RWPE1 (cell line): ENCODE data around the gene KCND3.

Experiments used
- CTCF ChIA-PET: fragments of 350-600 bp; sonication (Branson Sonifier 250); formaldehyde crosslinking; extraction: SDS; loops from one replicate; lab custom pipeline; 2021; lab: Yijun Ruan, JAX
- POLR2A ChIA-PET: fragments of 400-600 bp; formaldehyde crosslinking; extraction: SDS; loops from one replicate; lab custom pipeline; 2020; ENCODE audit warnings: antibody characterized with exemption; ENCODE audit not compliant: low non-redundant PET; lab: Yijun Ruan, JAX
- DNase-seq: peaks from one replicate; pipeline ENCODE4 v3.0.0; 2012; ENCODE audit warnings: low spot score
- H3K27ac ChIP-seq: fragments of 450-650 bp; 2 replicates; pipeline ENCODE4 v1.5.1; 2017
- TF ChIP-seq, protein P1 (sequence below): fragments of 450-650 bp; conservative IDR thresholded peaks from 2 replicates; pipeline ENCODE4 v1.5.1; 2017; ENCODE audit warnings: low read depth, mild to moderate bottlenecking

Gene KCND3

DNA sequence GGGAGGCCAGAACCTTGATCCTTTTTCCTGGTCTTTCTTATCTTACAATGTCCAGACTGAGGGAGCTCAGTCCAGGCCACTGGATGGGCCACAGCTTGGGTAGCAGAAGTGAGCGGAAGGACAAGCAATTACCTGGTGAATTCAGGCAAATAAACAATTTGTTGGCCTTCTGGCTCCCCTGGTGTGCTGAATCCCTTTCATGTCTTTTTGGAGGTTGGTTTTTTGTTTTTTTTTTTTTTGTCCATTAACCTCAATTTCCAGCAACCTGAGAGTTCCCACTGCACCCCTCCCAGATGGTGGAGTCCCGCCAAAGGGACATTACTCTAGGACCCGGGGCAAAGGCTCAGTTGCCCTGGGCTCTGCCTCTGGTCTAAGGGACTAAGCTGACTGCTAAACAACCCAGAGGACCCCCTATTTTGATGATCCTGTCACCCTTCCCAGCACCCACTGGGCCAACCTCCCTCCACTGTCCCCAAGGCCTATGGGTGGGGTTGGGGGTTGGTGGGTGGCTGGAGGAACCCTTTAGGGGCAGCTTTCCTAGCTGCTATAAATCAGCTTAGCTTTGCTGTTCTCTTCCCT is 85.5 kb downstream of the KCND3 start:
- CTCF ChIA-PET: no interaction called here
- H3K27ac ChIP-seq: no peak overlapping the region
- POLR2A ChIA-PET: no interaction called here

DNA sequence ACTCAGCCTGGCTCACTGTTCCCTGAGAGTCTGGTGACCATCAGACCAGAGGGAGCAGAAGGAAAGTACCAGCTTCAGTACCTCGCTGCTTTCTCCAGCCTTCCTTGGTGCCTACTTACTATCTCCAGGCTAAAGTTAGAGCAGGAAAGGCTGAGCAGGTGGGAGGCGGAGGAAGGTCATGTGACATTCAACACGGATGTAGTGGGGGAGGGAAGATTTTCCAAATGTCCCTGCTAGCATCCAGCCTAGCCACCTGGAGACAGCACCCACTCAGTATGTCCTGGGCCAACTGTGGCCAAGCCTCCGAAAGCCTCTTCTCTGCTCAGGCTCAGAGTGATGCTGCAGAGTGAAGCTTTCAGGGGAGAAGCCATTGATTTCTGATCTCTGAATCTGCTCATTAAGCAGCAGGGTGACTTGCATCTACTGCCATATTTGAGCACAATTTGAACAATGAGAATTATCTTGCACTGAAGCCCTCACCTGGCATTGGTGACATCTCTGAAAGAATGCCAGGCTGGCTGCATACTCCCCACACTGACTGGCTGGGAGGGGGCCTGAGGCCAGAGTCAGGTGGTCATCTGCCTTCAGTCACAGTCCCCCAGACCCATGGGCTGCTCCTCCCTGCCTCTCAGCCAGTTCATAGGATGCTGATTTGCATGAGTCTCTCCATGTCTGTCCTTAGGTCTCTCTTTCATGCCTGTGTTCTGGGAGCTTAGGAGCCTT is 86.2 kb downstream of the KCND3 start:
- TF ChIP-seq, protein P1, sequence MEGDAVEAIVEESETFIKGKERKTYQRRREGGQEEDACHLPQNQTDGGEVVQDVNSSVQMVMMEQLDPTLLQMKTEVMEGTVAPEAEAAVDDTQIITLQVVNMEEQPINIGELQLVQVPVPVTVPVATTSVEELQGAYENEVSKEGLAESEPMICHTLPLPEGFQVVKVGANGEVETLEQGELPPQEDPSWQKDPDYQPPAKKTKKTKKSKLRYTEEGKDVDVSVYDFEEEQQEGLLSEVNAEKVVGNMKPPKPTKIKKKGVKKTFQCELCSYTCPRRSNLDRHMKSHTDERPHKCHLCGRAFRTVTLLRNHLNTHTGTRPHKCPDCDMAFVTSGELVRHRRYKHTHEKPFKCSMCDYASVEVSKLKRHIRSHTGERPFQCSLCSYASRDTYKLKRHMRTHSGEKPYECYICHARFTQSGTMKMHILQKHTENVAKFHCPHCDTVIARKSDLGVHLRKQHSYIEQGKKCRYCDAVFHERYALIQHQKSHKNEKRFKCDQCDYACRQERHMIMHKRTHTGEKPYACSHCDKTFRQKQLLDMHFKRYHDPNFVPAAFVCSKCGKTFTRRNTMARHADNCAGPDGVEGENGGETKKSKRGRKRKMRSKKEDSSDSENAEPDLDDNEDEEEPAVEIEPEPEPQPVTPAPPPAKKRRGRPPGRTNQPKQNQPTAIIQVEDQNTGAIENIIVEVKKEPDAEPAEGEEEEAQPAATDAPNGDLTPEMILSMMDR: no peak
- no peak for DNase-seq
- ChIA-PET POLR2A (no interaction called here), CTCF (interaction anchor here (1.0 kb wide), 1 partner anchor 30 kb away, joined by 5 read pairs; no protein-coding TSS in a partner anchor)
- no peak overlapping the region for H3K27ac ChIP-seq

More for the DNA sequence above, 85.5 kb downstream of the KCND3 start:
- TF ChIP-seq, protein P1: no peak
- DNase-seq: no peak

DNA sequence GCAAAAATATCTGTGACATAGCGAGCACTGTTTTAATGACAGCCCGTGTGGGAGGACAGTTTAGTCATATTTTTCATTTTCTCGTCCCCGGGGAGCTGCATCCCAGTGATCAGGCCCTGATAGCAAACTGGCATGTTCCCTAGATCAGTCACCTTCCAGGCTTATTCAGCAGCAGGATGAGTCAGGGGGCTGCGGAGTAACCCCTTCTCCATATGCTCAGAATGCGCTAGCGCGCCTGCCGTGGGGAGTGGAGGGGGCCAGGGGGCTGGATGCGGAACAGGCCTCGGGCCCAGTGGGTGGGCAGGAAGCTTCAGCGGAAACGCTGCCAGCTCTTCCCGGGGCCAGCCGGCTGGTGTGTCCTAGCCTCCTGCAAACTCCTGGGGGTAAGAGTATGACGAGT is 94.0 kb downstream of the KCND3 start:
- CTCF ChIA-PET: interaction anchor here (0.7 kb wide), 1 partner anchor 349 kb away, joined by 3 read pairs; no protein-coding TSS in a partner anchor
- TF ChIP-seq, protein P1: no peak
- POLR2A ChIA-PET: no interaction called here
- no peak overlapping the region for H3K27ac ChIP-seq
- DNase-seq: no peak

DNA sequence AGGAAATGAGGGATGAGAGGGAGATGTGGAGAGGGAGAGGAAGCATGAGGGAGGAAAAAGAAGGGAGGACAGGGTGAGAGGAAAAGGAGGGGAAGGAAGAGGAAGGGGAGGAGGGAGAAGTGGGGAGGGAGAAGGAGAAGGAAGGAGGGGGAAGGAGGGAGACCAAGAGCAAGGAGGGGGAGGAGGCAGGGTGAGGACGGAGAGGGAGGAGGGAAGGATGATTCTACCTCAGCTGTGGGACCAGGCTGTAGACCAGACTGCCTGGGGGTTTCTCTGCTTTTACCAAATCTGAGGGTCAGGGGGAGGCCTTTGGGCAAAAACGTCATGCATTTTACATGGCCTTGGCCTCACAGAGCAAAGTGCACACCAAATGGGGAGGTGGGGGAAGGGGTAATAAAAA is 94.5 kb downstream of the KCND3 start:
- ChIA-PET CTCF (interaction anchor here (0.7 kb wide), 1 partner anchor 350 kb away, joined by 3 read pairs; no protein-coding TSS in a partner anchor), POLR2A (no interaction called here)
- TF ChIP-seq, protein P1: no peak

DNA sequence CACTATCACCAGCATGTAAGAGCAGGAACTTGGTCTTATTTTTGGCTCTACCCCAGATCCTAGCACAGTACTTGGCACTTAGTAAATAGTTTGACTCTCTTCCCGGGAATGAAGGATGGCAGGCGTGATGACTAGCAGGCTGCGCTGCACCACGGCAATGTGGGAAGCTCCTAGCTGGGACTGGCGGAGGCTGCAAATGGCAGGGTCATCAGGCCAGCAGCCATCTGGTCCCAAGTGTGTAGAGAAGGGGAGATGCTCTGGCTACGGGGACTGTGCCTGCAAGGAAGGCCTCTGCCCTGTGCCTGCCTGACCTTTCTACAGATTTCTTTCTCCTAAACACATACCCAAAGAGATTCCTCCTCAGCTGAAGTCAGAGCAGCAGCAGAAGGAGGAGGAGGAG is 95.0 kb downstream of the KCND3 start:
- CTCF ChIA-PET: no interaction called here

More for the DNA sequence above, 94.5 kb downstream of the KCND3 start:
- H3K27ac ChIP-seq: no peak overlapping the region
- no peak for DNase-seq

DNA sequence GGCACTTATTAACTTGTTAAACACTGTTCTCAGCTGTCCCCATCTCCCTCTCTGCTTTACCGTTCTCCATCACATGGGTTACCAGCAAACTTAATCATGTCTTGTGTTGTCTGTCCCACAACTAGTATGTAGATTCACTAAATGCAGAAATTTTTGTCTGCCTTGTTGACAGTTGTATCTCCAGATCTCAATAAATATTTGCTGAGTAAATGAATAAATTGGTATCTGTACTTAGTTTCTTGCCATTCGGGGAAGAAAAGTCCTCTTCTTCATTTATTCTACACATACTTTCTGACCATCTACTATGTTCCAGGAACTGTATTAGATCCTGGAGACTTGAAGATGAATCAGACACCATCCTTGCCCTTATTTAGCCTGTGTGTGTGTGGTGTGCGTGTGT is 97.9 kb downstream of the KCND3 start:
- DNase-seq: no peak
- no peak overlapping the region for H3K27ac ChIP-seq
- TF ChIP-seq, protein P1: no peak
- POLR2A ChIA-PET: no interaction called here
- CTCF ChIA-PET: no interaction called here

More for the DNA sequence above, 95.0 kb downstream of the KCND3 start:
- POLR2A ChIA-PET: no interaction called here
- H3K27ac ChIP-seq: no peak overlapping the region
- TF ChIP-seq, protein P1: no peak
- no peak for DNase-seq
